H1 (cell line): Measurements from ENCODE around the gene CRBN. TPM values are rescaled to one million over a fixed set of nuclear protein-coding genes. Genes with fewer than 3 reads are reported as not detected.

Experiments used
- CTCF ChIA-PET: fragments of 300-600 bp; sonication (Branson Sonifier 250); formaldehyde crosslinking; loops from one replicate; lab custom pipeline; 2021; ENCODE audit not compliant: partially characterized antibody; lab: Charles Lee
- POLR2A ChIA-PET: fragments of 300-600 bp; sonication (Branson Sonifier 250); formaldehyde crosslinking; loops from one replicate; lab custom pipeline; 2021; ENCODE audit warnings: inconsistent platforms; ENCODE audit not compliant: partially characterized antibody; lab: Charles Lee
- DNase-seq, 2 experiments: peaks; one replicate each; pipeline versions ENCODE4 v3.0.0 to v3.0.0-alpha.2; 2010 to 2022; ENCODE audit warnings: low spot score in 2 of 2, low read depth in 1 of 2, mixed read lengths in 1 of 2
- FAIRE-seq: peaks from 2 replicates; lab custom pipeline; 2011; peaks lifted over from hg19 to GRCh38; lab: Jason Lieb, UNC
- H2AFZ ChIP-seq: 2 replicates; pipeline ENCODE4 v1.8.1; 2012; ENCODE audit warnings: low read length, inconsistent platforms
- H2AK5ac ChIP-seq: 2 replicates; pipeline ENCODE4 v1.6.1; 2013; ENCODE audit warnings: low read depth, low read length
- H2BK120ac ChIP-seq: replicated peaks from 2 replicates; pipeline ENCODE3; 2013; ENCODE audit warnings: low read depth, low read length, inconsistent platforms
- H2BK12ac ChIP-seq: 2 replicates; pipeline ENCODE4 v1.6.1; 2013; ENCODE audit warnings: low read depth, low read length
- H2BK15ac ChIP-seq: 2 replicates; pipeline ENCODE4 v1.6.1; 2013; ENCODE audit warnings: low read length
- H2BK20ac ChIP-seq: 2 replicates; pipeline ENCODE4 v1.6.1; 2013; ENCODE audit warnings: low read length
- H2BK5ac ChIP-seq: 2 replicates; pipeline ENCODE4 v1.6.1; 2013; ENCODE audit warnings: low read depth, low read length
- H3K14ac ChIP-seq: 2 replicates; pipeline ENCODE4 v1.6.1; 2013; ENCODE audit warnings: inconsistent platforms; ENCODE audit not compliant: insufficient read length
- H3K18ac ChIP-seq: 2 replicates; pipeline ENCODE4 v1.6.1; 2013; ENCODE audit warnings: low read length; ENCODE audit errors: extremely low read depth
- H3K23ac ChIP-seq: 2 replicates; pipeline ENCODE4 v1.6.1; 2013; ENCODE audit warnings: inconsistent platforms; ENCODE audit not compliant: insufficient read length
- H3K23me2 ChIP-seq: 2 replicates; pipeline ENCODE4 v1.6.1; 2013; ENCODE audit warnings: low read depth, low read length
- H3K27ac ChIP-seq: 2 replicates; pipeline ENCODE4 v1.6.1; 2011; ENCODE audit warnings: low read depth, low read length, inconsistent platforms
- H3K27me3 ChIP-seq, 4 experiments: replicated peaks in 1 of 4; 1 replicate in 1 of 4; 2 replicates in 3 of 4; pipeline versions ENCODE4 v1.6.1 to v1.8.1; 2011 to 2013; ENCODE audit warnings: low read length in 3 of 4, mild to moderate bottlenecking in 3 of 4, inconsistent platforms in 2 of 4, mixed read lengths in 2 of 4, moderate library complexity in 1 of 4; ENCODE audit not compliant: control insufficient read depth in 3 of 4, insufficient read depth in 3 of 4; ENCODE audit errors: extremely low read depth in 1 of 4
- H3K36me3 ChIP-seq, 4 experiments: 2 replicates each; pipeline versions ENCODE4 v1.6.1 to v1.8.1; 2011 to 2013; ENCODE audit warnings: mild to moderate bottlenecking in 4 of 4, low read length in 3 of 4, moderate library complexity in 2 of 4, control low read depth in 1 of 4, inconsistent platforms in 1 of 4; ENCODE audit not compliant: insufficient read depth in 4 of 4, control insufficient read depth in 2 of 4
- H3K4ac ChIP-seq: replicated peaks from 2 replicates; pipeline ENCODE3; 2013; ENCODE audit warnings: low read length, low read depth, mixed read lengths, inconsistent platforms; ENCODE audit not compliant: insufficient read length
- H3K4me1 ChIP-seq, 4 experiments: replicated peaks in 1 of 4; 1 replicate in 1 of 4; 2 replicates in 3 of 4; pipeline versions ENCODE4 v1.6.1 to v1.8.1; 2011 to 2013; ENCODE audit warnings: low read length in 3 of 4, inconsistent platforms in 2 of 4, mixed read lengths in 1 of 4; ENCODE audit not compliant: insufficient read depth in 4 of 4, control insufficient read depth in 3 of 4
- H3K4me2 ChIP-seq, 2 experiments: 2 replicates each; pipeline versions ENCODE4 v1.6.1 to v1.8.1; 2011 to 2013; ENCODE audit warnings: low read depth in 2 of 2, low read length in 2 of 2, control low read depth in 1 of 2, inconsistent platforms in 1 of 2, mild to moderate bottlenecking in 1 of 2; ENCODE audit not compliant: insufficient read depth in 1 of 2
- H3K4me3 ChIP-seq, 4 experiments: fragments of 200-600, 300-600 bp in 1 of 4; sonication (generic), shearing (Covaris generic), sonication (Bioruptor Twin) in 1 of 4; 2 replicates each; pipeline versions ENCODE4 v1.5.1 to v1.8.1; 2011 to 2016; ENCODE audit warnings: low read length in 4 of 4, low read depth in 3 of 4, control low read depth in 2 of 4, inconsistent platforms in 2 of 4, mild to moderate bottlenecking in 2 of 4, mixed read lengths in 1 of 4, moderate library complexity in 1 of 4; ENCODE audit not compliant: insufficient read depth in 2 of 4; ENCODE audit errors: extremely low read depth in 1 of 4
- H3K56ac ChIP-seq: replicated peaks from 2 replicates; pipeline ENCODE3; 2013; ENCODE audit warnings: low read depth, mild to moderate bottlenecking, mixed read lengths, low read length, inconsistent platforms; ENCODE audit not compliant: insufficient read length
- H3K79me1 ChIP-seq: 2 replicates; pipeline ENCODE4 v1.6.1; 2013; ENCODE audit warnings: low read depth, low read length, control low read depth
- H3K79me2 ChIP-seq, 2 experiments: 2 replicates each; pipeline versions ENCODE4 v1.6.1 to v1.8.1; 2012 to 2013; ENCODE audit warnings: low read length in 2 of 2, mild to moderate bottlenecking in 2 of 2, inconsistent platforms in 1 of 2; ENCODE audit not compliant: insufficient read depth in 2 of 2, control insufficient read depth in 1 of 2
- H3K9ac ChIP-seq, 4 experiments: replicated peaks in 1 of 4; 1 replicate in 1 of 4; 2 replicates in 3 of 4; pipeline versions ENCODE4 v1.6.1 to v1.8.1; 2011 to 2013; ENCODE audit warnings: low read depth in 3 of 4, low read length in 3 of 4, control low read depth in 2 of 4, mild to moderate bottlenecking in 2 of 4, moderate library complexity in 2 of 4, inconsistent platforms in 1 of 4; ENCODE audit errors: extremely low read depth in 1 of 4
- H3K9me3 ChIP-seq, 2 experiments: 2 replicates each; pipeline versions ENCODE4 v1.6.1 to v1.8.1; 2012 to 2013; ENCODE audit warnings: mild to moderate bottlenecking in 2 of 2, moderate library complexity in 2 of 2, control low read depth in 1 of 2, inconsistent platforms in 1 of 2, low read depth in 1 of 2, low read length in 1 of 2, mixed read lengths in 1 of 2; ENCODE audit not compliant: insufficient read depth in 2 of 2
- H4K20me1 ChIP-seq, 2 experiments: replicated peaks in 1 of 2; 2 replicates each; pipeline versions ENCODE3 to v1.8.1; 2011 to 2013; ENCODE audit warnings: inconsistent platforms in 2 of 2, low read length in 2 of 2, mild to moderate bottlenecking in 1 of 2; ENCODE audit not compliant: insufficient read depth in 2 of 2, control insufficient read depth in 1 of 2
- H4K5ac ChIP-seq: 2 replicates; pipeline ENCODE4 v1.6.1; 2013; ENCODE audit warnings: low read length, low read depth, mixed read lengths, inconsistent platforms; ENCODE audit not compliant: insufficient read length
- H4K8ac ChIP-seq: 2 replicates; pipeline ENCODE4 v1.8.0; 2013; ENCODE audit warnings: mild to moderate bottlenecking, moderate library complexity, low read length, inconsistent platforms; ENCODE audit not compliant: insufficient read depth; ENCODE audit errors: extremely low read depth
- H4K91ac ChIP-seq: replicated peaks from 2 replicates; pipeline ENCODE3; 2013; ENCODE audit warnings: low read length, mixed read lengths, inconsistent platforms; ENCODE audit not compliant: insufficient read length
- CTCF ChIP-seq, 3 experiments: IDR thresholded peaks; 1 replicate in 2 of 3; 2 replicates in 1 of 3; pipeline versions ENCODE4 v1.5.1 to v1.6.1; 2011; ENCODE audit warnings: low read length in 3 of 3, mild to moderate bottlenecking in 3 of 3, inconsistent platforms in 2 of 3, low read depth in 1 of 3, moderate library complexity in 1 of 3; ENCODE audit not compliant: insufficient read depth in 1 of 3; ENCODE audit errors: control extremely low read depth in 1 of 3
- GTF2F1 ChIP-seq: IDR thresholded peaks from 2 replicates; pipeline ENCODE4 v1.6.1; 2012; ENCODE audit warnings: low read depth, low read length, improper control_type of control experiment, borderline replicate concordance
- RAD21 ChIP-seq, 2 experiments: IDR thresholded peaks in 1 of 2; conservative IDR thresholded peaks in 1 of 2; 2 replicates each; pipeline ENCODE4 v1.6.1; 2011; ENCODE audit warnings: low read depth in 2 of 2, low read length in 2 of 2, improper control_type of control experiment in 1 of 2, inconsistent platforms in 1 of 2, mild to moderate bottlenecking in 1 of 2, moderate library complexity in 1 of 2
- SIX5 ChIP-seq: IDR thresholded peaks from 2 replicates; pipeline ENCODE4 v1.6.1; 2011; ENCODE audit warnings: mild to moderate bottlenecking, low read depth, low read length
- WGBS, 2 experiments: shearing (Covaris generic) in 1 of 2; methylation state at CpG; one replicate each; pipeline versions ENCODE4 v1.1.6 to v1.1.7; 2013 to 2015; ENCODE audit warnings: low lambda C conversion rate in 2 of 2, mixed read lengths in 2 of 2, inconsistent platforms in 1 of 2, low coverage in 1 of 2, missing lambda C conversion rate in 1 of 2; ENCODE audit not compliant: insufficient replicate concordance in 2 of 2, insufficient coverage in 1 of 2, insufficient read length in 1 of 2; ENCODE audit errors: extremely low coverage in 1 of 2, missing lambda C conversion rate in 1 of 2; 5-methylcytosine and 5-hydroxymethylcytosine counted together
- polyA plus RNA-seq, 7 experiments: library from polyadenylated mRNA; depleted of rRNA in 3 of 7; stranded (reverse) in 5 of 7; unstranded in 2 of 7; fragments of >200 nt in 5 of 7; fragments of 200-250 nt in 2 of 7; gene quantifications; 1 replicate in 5 of 7; 2 replicates in 1 of 7; 4 replicates in 1 of 7; pipeline versions ENCODE4 v1.2.1 to v1.2.3, GENCODE V29; 2011 to 2013; ENCODE audit warnings: missing spikeins in 2 of 7, mixed read lengths in 2 of 7
- total RNA-seq: library from RNA; stranded (reverse); fragmentation: NEBNext Ultra II Directional; extraction: Animal tissue kit (Norgen Biotek cat#: 25700); gene quantifications from 2 replicates; pipeline ENCODE4 v1.2.1, GENCODE V29; 2021

Gene CRBN
- total and polyA plus RNA-seq, 2 of the 8 experiments (the other 6 are each of a cell fraction or from before 2014, with no cell fraction given): 13.4 to 30.3 TPM

GRCh38 chr3:3196148-3196861 is 16.8 kb upstream of the CRBN start:
- Histone ChIP-seq H4K5ac (no peak overlapping the region), H3K4me1 (no peaks in the 10 kb centered on the region), H2BK15ac (no peak overlapping the region), H3K23me2 (no peaks in the 10 kb centered on the region), H3K36me3 (no peaks in the 10 kb centered on the region), H2BK5ac (no peak overlapping the region), H3K18ac (no peak overlapping the region), H3K4me2 (no peak overlapping the region), H2BK12ac (no peak overlapping the region), H2AK5ac (no peak overlapping the region), H3K79me2 (no peaks in the 10 kb centered on the region), H3K56ac (no peak overlapping the region), H4K20me1 (no peaks in the 10 kb centered on the region), H3K27me3 (no peaks in the 10 kb centered on the region), H3K14ac (no peak overlapping the region), H3K27ac (no peak overlapping the region), H4K91ac (no peak overlapping the region), H2BK20ac (no peak overlapping the region), H3K4ac (no peak overlapping the region), H3K9ac (no peak overlapping the region), H2BK120ac (no peak overlapping the region), H3K4me3 (no peak overlapping the region), H2AFZ (no peak overlapping the region), H3K79me1 (no peaks in the 10 kb centered on the region), H4K8ac (no peak overlapping the region), H3K23ac (no peak overlapping the region), H3K9me3 (no peaks in the 10 kb centered on the region)
- no peak for FAIRE-seq
- TF ChIP-seq SIX5 (no peak), GTF2F1 (no peak), CTCF (IDR thresholded peaks at IDR 0.05; ENCODE audit: control extremely low read depth in 1 of 3, insufficient read depth in 1 of 3, low read depth in 1 of 3, low read length in 3 of 3) (peak in 2 of 3 experiments; percentile 66 to 72; a peak in 3 of 4 replicates), RAD21 (IDR thresholded peaks at IDR 0.05 in 1 of 2, conservative IDR thresholded peaks at IDR 0.05 in 1 of 2; ENCODE audit: low read depth in 2 of 2, low read length in 2 of 2) (peak; percentile 83 to 84)
- CTCF ChIA-PET: interaction anchor here (0.7 to 1.8 kb wide), 14 partner anchors 10 to 1095 kb away, joined by 3 to 6 read pairs (median 5); no protein-coding TSS in a partner anchor
- WGBS, 2 experiments: 58% methylated on average over 6 of the region's 6 CpGs; no CpG with 5 or more reads in 1 of the 2 experiments
- peak in 1 of 2 experiments; percentile 62 for DNase-seq
- POLR2A ChIA-PET: no interaction called here
